ENCODE data around the gene SMG7.

Gene SMG7

GRCh38 chr1:183514235-183514634, 41.9 kb downstream of the SMG7 start:
- DNase-seq: no peak

GRCh38 chr1:183515002-183515689, 42.8 kb downstream of the SMG7 start:
- DNase-seq: no peak

GRCh38 chr1:183516725-183517124, 44.4 kb downstream of the SMG7 start:
- DNase-seq: no peak

GRCh38 chr1:183517401-183517800, 45.1 kb downstream of the SMG7 start:
- no peak for DNase-seq

GRCh38 chr1:183520379-183520778, 48.1 kb downstream of the SMG7 start:
- no peak for DNase-seq

- no peak for DNase-seq
Observed at GRCh38 chr1:183522104-183522503, 49.8 kb downstream of the SMG7 start.

- DNase-seq: no peak
Observed at GRCh38 chr1:183528577-183528976, 56.3 kb downstream of the SMG7 start.

- DNase-seq: no peak
Observed at GRCh38 chr1:183533617-183534174, 61.4 kb downstream of the SMG7 start.

GRCh38 chr1:183537405-183537804, 65.1 kb downstream of the SMG7 start:
- no peak for DNase-seq

GRCh38 chr1:183543619-183544204, 71.4 kb downstream of the SMG7 start:
- peak; percentile 22 for DNase-seq

GRCh38 chr1:183544598-183545297, 72.4 kb downstream of the SMG7 start:
- no peak for DNase-seq

- no peak for DNase-seq
Observed at GRCh38 chr1:183546427-183546826, 74.1 kb downstream of the SMG7 start.

GRCh38 chr1:183548116-183548515, 75.8 kb downstream of the SMG7 start:
- DNase-seq: no peak

GRCh38 chr1:183550915-183551314, 78.6 kb downstream of the SMG7 start:
- no peak for DNase-seq

GRCh38 chr1:183551924-183552323, 79.6 kb downstream of the SMG7 start:
- DNase-seq: no peak

GRCh38 chr1:183552441-183552840, 80.1 kb downstream of the SMG7 start:
- no peak for DNase-seq

GRCh38 chr1:183552891-183553290, 80.6 kb downstream of the SMG7 start:
- DNase-seq: no peak

- DNase-seq: no peak
Observed at GRCh38 chr1:183553331-183553730, 81.0 kb downstream of the SMG7 start.

GRCh38 chr1:183553764-183554163, 81.5 kb downstream of the SMG7 start:
- DNase-seq: no peak

GRCh38 chr1:183554577-183554976, 82.3 kb downstream of the SMG7 start:
- no peak for DNase-seq

GRCh38 chr1:183559061-183559460, 86.8 kb downstream of the SMG7 start:
- no peak for DNase-seq

- DNase-seq: no peak
Observed at GRCh38 chr1:183562701-183563100, 90.4 kb downstream of the SMG7 start.

GRCh38 chr1:183565261-183565660, 93.0 kb downstream of the SMG7 start:
- no peak for DNase-seq

- DNase-seq: no peak
Observed at GRCh38 chr1:183566026-183566425, 93.7 kb downstream of the SMG7 start.
